ENCODE measurements around the gene UPF1.

UPF1 gene

GRCh38 chr19:18840288-18841267 lies 8.8 kb downstream of the UPF1 start:
- DNase-seq: no peak

GRCh38 chr19:18841400-18841799 lies 9.6 kb downstream of the UPF1 start:
- DNase-seq: no peak

- no peak for DNase-seq
Observed at GRCh38 chr19:18842166-18842565, 10.4 kb downstream of the UPF1 start.

- no peak for DNase-seq
Observed at GRCh38 chr19:18843960-18844359, 12.2 kb downstream of the UPF1 start.

GRCh38 chr19:18844806-18845329 lies 13.1 kb downstream of the UPF1 start:
- DNase-seq: no peak

- DNase-seq: no peak
Observed at GRCh38 chr19:18845961-18846360, 14.2 kb downstream of the UPF1 start.

GRCh38 chr19:18846862-18847548 lies 15.2 kb downstream of the UPF1 start:
- DNase-seq: peak in 1 of 2 experiments; percentile 2

GRCh38 chr19:18847549-18848463 lies 16.0 kb downstream of the UPF1 start:
- DNase-seq: no peak

- no peak for DNase-seq
Observed at GRCh38 chr19:18848878-18849661, 17.3 kb downstream of the UPF1 start.

- DNase-seq: no peak
Observed at GRCh38 chr19:18849838-18850400, 18.2 kb downstream of the UPF1 start.

GRCh38 chr19:18850471-18851375 lies 19.0 kb downstream of the UPF1 start:
- no peak for DNase-seq

GRCh38 chr19:18851673-18852325 lies 20.0 kb downstream of the UPF1 start:
- no peak for DNase-seq

GRCh38 chr19:18852648-18853047 lies 20.9 kb downstream of the UPF1 start:
- no peak for DNase-seq

- DNase-seq: no peak
Observed at GRCh38 chr19:18853755-18854427, 22.1 kb downstream of the UPF1 start.

- no peak for DNase-seq
Observed at GRCh38 chr19:18854982-18855381, 23.2 kb downstream of the UPF1 start.

- no peak for DNase-seq
Observed at GRCh38 chr19:18855647-18856384, 24.1 kb downstream of the UPF1 start.

- no peak for DNase-seq
Observed at GRCh38 chr19:18856385-18857126, 24.8 kb downstream of the UPF1 start.

- DNase-seq: no peak
Observed at GRCh38 chr19:18857223-18857622, 25.5 kb downstream of the UPF1 start.
